Left lung (tissue), 10 donors: ENCODE measurements around the gene PFKP. TPM values are rescaled to one million over a fixed set of nuclear protein-coding genes. Genes with fewer than 3 reads are reported as not detected.

Experiments used
- ATAC-seq: fragments of 200-7000 bp; cut with Tn5 transposase; one replicate; pipeline ENCODE4 v1.9.1; 2020; ENCODE audit warnings: moderate library complexity
- DNase-seq, 4 donors: peaks; one replicate each; pipeline ENCODE4 v3.0.0-alpha.2; 2013 to 2020
- H3K27ac ChIP-seq, 2 donors: fragments of 200-600 bp; sonication (generic) in 1 of 2; one replicate each; pipeline versions ENCODE4 v1.5.0 to v1.8.0; 2020 to 2021
- H3K27me3 ChIP-seq, 2 donors: fragments of 200-600 bp; sonication (generic) in 1 of 2; one replicate each; pipeline versions ENCODE4 v1.5.0 to v1.8.0; 2020 to 2021
- H3K36me3 ChIP-seq, 2 donors: fragments of 200-600 bp; sonication (generic) in 1 of 2; one replicate each; pipeline versions ENCODE4 v1.5.0 to v1.8.0; 2020 to 2021
- H3K4me1 ChIP-seq, 2 donors: fragments of 200-600 bp; one replicate each; pipeline ENCODE4 v1.8.0; 2021
- H3K4me3 ChIP-seq, 2 donors: fragments of 200-600 bp; sonication (generic) in 1 of 2; one replicate each; pipeline versions ENCODE4 v1.5.0 to v1.8.0; 2020 to 2021; ENCODE audit warnings: mild to moderate bottlenecking in 1 of 2
- H3K9me3 ChIP-seq, 2 donors: fragments of 200-600 bp; sonication (generic) in 1 of 2; one replicate each; pipeline versions ENCODE4 v1.5.0 to v1.8.0; 2020 to 2021
- CTCF ChIP-seq, 2 donors: fragments of 200-600 bp; sonication (generic) in 1 of 2; IDR thresholded peaks; one replicate each; pipeline versions ENCODE4 v1.5.0 to v1.8.0; 2021; ENCODE audit warnings: antibody characterized with exemption in 2 of 2
- intact Hi-C, 2 donors: fragments of 100-400 bp; cut with DNase I; formaldehyde crosslinking; loops; one replicate each; pipeline versions ENCODE4 v1.11.2 to v1.14.2; 2022
- polyA plus RNA-seq, 6 donors: library from polyadenylated mRNA; unstranded; fragments of 120-200 nt; gene quantifications; one replicate each; pipeline ENCODE4 v1.2.1, GENCODE V29; 2013; ENCODE audit not compliant: insufficient read length in 6 of 6
- total RNA-seq, 2 donors: library from RNA; stranded (reverse); fragmentation: NEBNext Ultra II Directional; extraction: Animal tissue kit (Norgen Biotek cat#: 25700); gene quantifications; one replicate each; pipeline ENCODE4 v1.2.1, GENCODE V29; 2021
- donor health status: DM: no; HTN: yes; CAD: no.
- donor health status: DM: no; HTN: no; CAD: no.

Gene PFKP
- total and polyA plus RNA-seq, 8 donors, result 7.4 to 70.0 (median 11.2) TPM

DNA sequence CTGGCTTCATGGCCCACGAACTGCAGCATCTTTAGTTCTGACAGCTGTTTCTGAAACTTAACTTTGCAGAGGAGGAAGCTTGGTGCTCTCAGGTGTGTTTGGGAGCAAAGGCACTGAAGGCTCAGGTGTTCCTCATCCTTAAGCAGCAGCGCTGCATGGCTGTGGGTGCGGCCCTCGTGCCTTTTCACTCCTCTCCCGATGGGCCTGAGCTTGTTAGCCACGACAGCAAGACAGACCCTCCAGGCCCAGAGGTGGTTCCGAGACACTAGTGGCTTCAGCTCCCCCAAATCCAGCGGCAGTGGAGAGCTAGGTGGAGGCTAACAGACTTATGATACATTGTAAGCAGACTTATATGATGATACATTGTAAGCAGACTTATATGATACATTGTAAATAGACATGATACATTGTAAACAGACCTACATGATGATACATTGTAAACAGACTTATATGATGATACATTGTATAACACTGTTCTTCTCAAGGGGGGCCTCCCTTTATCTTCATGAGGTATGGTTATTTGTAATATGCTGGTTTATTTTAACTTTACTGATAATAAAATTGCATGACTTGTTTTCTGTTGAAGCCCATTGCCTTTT lies 14.1 kb downstream of the PFKP start:
- H3K4me3 ChIP-seq, result no peak overlapping the region
- no peak for TF ChIP-seq CTCF (IDR thresholded peaks at IDR 0.05)
- peaks cover 0 to 11% of the 10 kb centered on the region in 2 donors for H3K36me3 ChIP-seq
- no peak for ATAC-seq
- H3K27me3 ChIP-seq, result no peaks in the 10 kb centered on the region
- no peak for DNase-seq
- intact Hi-C loops, result no loop called here
- no peaks in the 10 kb centered on the region for H3K4me1 ChIP-seq
- no peaks in the 10 kb centered on the region for H3K9me3 ChIP-seq
- no peak overlapping the region for H3K27ac ChIP-seq

DNA sequence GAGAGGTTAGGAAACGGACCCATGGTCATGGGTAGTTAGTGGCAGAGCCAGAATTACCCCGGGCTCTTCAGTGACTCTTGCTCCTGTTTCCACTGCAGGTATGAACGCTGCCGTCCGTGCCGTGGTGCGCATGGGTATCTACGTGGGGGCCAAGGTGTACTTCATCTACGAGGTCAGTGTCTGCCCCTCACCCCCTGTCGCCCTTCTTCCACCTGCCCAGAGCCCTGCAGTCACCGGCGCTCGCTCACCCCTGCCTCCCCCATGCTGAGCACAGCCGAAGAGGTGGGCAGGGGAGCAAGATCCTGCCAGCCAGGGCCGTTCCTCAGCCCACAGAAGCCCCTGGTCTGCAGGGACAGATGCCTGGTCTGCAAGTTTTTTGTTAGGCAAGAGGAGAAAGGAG lies 14.9 kb downstream of the PFKP start:
- Histone ChIP-seq H3K36me3 (peaks cover 0 to 11% of the 10 kb centered on the region in 2 donors), H3K4me1 (no peaks in the 10 kb centered on the region), H3K27me3 (no peaks in the 10 kb centered on the region), H3K27ac (no peak overlapping the region), H3K4me3 (no peak overlapping the region), H3K9me3 (no peaks in the 10 kb centered on the region)
- intact Hi-C loops, result no loop called here
- no peak for TF ChIP-seq CTCF (IDR thresholded peaks at IDR 0.05)
- DNase-seq, result peak in 1 of 4 donors; percentile 80
- no peak for ATAC-seq

- Histone ChIP-seq H3K4me1 (peaks cover 0 to 6% of the 10 kb centered on the region in 2 donors), H3K27ac (no peak overlapping the region)
- intact Hi-C loops, result no loop called here
Measured at GRCh38 chr10:3085785-3086567, 18.6 kb downstream of the PFKP start.

DNA sequence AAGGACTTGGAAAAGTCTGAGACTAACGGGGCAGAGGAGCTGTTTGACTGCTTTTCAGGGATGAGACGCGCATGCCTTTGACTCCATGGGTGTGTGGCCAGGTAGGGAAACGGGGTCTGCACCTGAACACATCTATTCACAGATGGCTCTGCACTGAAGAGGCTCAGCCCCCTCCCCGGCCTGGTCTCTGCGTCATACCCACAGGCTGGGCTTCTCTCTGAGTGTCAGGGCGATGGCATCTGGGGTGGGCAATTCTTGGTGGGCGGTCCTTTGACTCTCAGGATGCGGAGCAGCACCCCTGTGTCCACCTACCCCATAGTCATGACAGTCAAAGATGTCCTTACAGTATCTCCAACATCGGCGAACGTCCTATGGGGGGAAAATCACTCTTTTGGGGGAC lies 23.0 kb downstream of the PFKP start:
- DNase-seq, result no peak
- no peaks in the 10 kb centered on the region for H3K27me3 ChIP-seq
- ATAC-seq, result no peak
- H3K9me3 ChIP-seq, result no peaks in the 10 kb centered on the region
- H3K4me1 ChIP-seq, result peaks cover 6 to 43% of the 10 kb centered on the region in 2 donors
- peak overlapping the region; percentile 74 to 76 for H3K27ac ChIP-seq
- peaks cover 0 to 5% of the 10 kb centered on the region in 2 donors for H3K36me3 ChIP-seq
- intact Hi-C loops, result no loop called here
- no peak for TF ChIP-seq CTCF (IDR thresholded peaks at IDR 0.05)
- no peak overlapping the region for H3K4me3 ChIP-seq

More at GRCh38 chr10:3085785-3086567, 18.6 kb downstream of the PFKP start:
- ATAC-seq, result no peak
- H3K4me3 ChIP-seq, result no peak overlapping the region
- no peak for TF ChIP-seq CTCF (IDR thresholded peaks at IDR 0.05)
- H3K36me3 ChIP-seq, result peaks cover 0 to 11% of the 10 kb centered on the region in 2 donors
- no peaks in the 10 kb centered on the region for H3K27me3 ChIP-seq
- DNase-seq, result no peak
- no peaks in the 10 kb centered on the region for H3K9me3 ChIP-seq
